ENCODE data around the gene ETV6.
A peak's percentile ranks its signal among the peaks of the same experiment; 100 is the strongest.

Gene ETV6

DNA sequence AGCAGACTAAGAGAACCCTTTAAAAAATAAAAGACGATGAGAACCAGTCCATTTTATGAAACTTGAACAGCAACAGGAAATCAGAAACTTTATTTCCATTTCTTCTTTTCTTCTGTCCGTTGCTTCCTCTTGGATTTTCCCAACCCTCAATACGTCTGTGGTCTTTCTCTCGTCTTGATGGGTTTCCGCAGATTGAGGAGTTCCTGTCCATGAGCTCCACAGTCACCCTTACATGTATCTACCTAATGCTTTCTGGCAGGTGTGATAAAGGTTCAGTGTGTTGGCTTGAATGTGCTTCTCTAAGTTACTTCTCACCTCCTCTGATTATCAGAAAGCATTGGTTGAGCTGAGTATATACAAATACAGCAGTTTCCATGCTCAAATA lies 110.0 kb downstream of the ETV6 start:
- no peak for DNase-seq (ENCODE audit: low spot score)

- no peak for DNase-seq (ENCODE audit: low spot score)
Observed at GRCh38 chr12:11759899-11760298, 110.4 kb downstream of the ETV6 start.

GRCh38 chr12:11761869-11762567 lies 112.5 kb downstream of the ETV6 start:
- no peak for DNase-seq (ENCODE audit: low spot score)

GRCh38 chr12:11762723-11763326 lies 113.4 kb downstream of the ETV6 start:
- no peak for DNase-seq (ENCODE audit: low spot score)

DNA sequence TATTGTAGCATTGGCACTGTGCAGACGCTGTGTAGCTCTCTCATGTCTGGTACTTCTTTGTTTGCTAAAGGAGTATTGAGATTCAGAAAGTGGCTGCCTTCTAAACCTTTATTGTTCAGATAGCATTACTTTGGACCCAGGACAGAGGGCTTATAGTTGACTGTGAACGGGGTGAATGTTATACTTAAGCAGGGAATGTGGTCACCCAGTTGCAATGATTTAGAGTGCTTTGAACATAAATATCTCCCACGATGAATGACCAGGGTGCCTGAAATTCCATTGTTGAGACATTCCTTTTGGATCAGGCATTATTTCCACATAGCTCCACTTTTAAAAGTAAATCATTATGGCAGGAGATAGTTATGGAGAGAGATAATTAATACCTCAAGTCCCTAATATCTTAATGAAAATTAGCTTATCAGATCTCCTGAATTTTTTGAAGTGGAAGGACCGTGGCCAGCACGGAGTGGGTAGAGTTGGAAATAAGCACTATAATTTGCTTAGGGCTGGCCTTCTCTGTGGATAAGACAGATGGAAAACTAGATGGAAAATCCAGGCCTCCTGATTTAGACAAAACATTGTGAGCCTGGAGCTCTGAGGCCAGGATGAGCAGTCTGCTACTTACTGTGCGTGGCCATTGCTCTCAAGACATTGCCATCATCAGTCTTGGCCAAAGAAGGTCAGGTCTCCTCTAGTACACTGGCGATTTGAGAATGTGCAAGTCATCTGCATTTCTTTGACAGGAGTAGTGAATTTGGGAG lies 114.5 kb downstream of the ETV6 start:
- DNase-seq (ENCODE audit: low spot score), result no peak

- no peak for DNase-seq (ENCODE audit: low spot score)
Observed at GRCh38 chr12:11764837-11765236, 115.4 kb downstream of the ETV6 start.

- DNase-seq (ENCODE audit: low spot score), result no peak
Observed at GRCh38 chr12:11765421-11765816, 115.9 kb downstream of the ETV6 start.

GRCh38 chr12:11765817-11766794 lies 116.6 kb downstream of the ETV6 start:
- DNase-seq (ENCODE audit: low spot score), result peak; percentile 83

GRCh38 chr12:11767029-11767724 lies 117.7 kb downstream of the ETV6 start:
- DNase-seq (ENCODE audit: low spot score), result no peak

- no peak for DNase-seq (ENCODE audit: low spot score)
Observed at GRCh38 chr12:11767798-11768197, 118.3 kb downstream of the ETV6 start.

DNA sequence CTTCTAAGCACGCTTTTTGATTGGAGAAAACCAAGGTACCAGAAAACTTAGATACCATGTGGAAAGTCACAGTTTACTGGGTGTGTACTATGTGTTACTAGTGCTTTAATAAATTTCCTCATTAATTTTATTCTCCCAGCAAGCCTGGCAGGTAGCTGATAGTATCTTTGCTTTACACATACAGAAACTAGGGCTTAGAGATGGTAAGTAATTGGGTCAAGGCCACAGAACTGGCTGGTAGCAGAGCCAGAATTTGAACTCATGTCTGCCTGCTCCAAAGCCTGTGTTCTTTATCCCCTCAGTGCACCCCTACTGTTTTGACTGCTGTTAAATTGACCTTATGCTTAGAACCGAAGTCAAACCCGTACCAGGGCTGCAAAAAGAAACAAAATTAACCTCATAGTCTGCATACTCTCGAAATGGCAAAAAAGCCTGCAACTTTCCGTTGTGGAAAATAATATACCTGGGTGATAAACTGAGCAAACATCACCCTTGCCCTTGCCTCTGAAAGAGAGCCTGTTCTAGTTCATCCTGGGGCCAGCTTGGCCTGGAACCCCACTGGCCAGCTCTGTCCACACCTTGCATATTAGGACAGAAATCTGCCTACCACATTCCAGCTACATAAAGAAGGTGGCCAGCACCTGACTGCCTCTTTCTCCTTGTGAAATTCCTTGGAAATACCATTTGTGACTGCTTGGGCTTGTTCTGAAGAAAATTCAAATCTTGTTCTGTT lies 118.9 kb downstream of the ETV6 start:
- no peak for DNase-seq (ENCODE audit: low spot score)

GRCh38 chr12:11769723-11770514 lies 120.4 kb downstream of the ETV6 start:
- DNase-seq (ENCODE audit: low spot score), result no peak

GRCh38 chr12:11771356-11771755 lies 121.9 kb downstream of the ETV6 start:
- no peak for DNase-seq (ENCODE audit: low spot score)

DNA sequence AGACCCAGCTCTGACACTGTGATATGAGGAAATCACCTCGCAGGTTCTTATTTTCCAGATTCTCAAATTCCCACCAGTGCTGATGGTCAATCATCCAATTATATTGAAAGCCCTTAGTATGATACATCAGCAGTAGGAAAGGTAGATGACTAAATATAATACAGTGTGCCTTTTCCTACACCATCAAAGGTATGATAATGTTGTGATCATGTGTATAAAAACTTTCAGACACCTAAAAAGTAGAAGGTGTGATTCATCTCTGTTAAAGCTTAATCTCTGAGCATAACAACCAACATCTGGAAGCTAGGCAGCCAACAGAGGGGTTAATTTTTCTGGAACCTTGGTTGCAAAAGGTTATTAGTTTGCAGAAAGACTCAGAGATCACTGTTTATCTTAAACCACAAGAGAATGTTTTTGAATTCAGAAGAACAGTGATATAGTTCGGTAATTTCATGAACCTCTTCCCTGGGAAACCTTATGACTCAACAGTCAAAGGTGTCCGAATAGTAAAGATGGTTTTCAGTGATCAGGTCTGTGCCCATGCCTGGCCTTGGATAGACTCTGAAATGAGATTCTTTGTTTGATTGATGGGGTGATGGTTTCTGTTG lies 122.5 kb downstream of the ETV6 start:
- DNase-seq (ENCODE audit: low spot score), result no peak

DNA sequence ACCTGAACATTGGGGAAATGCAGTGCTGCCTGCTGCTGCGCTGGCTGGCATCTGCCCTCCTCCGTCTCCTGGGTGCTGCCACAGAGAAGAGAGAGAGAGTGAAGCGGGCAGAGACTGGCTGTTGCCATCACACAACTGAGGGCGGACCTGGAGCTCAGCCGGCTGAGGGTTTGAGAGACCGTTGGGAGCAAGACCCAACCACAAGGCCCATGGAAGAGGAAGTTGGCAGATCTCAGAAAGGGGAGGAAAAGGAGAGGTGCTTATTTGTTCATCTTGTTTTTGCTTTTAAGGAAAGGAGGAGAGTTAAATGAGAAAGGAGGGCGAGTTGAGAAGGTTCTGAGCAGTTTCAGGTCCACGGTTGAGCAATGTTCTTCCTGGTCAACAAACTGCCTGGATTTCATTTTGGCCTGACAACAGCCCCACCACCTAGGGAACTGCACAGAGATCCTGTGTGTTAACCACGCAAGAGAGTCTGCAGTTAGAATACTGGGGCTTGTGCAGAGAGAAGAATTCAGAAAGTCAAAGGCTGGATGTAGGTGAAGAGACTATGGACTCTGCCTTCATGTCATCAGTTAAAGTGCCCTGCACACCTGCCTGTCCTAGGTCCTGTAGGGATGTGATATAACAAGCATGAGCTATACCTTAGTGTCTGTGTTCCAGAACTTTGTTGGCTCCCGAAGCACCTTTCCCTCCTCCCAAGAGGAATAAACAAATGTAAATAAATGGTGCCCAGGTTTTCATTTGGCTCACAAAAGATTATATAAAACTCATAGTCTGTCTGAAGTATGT lies 124.6 kb downstream of the ETV6 start:
- DNase-seq (ENCODE audit: low spot score), result no peak

GRCh38 chr12:11774821-11775220 lies 125.3 kb downstream of the ETV6 start:
- DNase-seq (ENCODE audit: low spot score), result no peak

GRCh38 chr12:11776316-11776715 lies 126.8 kb downstream of the ETV6 start:
- no peak for DNase-seq (ENCODE audit: low spot score)

- DNase-seq (ENCODE audit: low spot score), result no peak
Observed at GRCh38 chr12:11777451-11777850, 128.0 kb downstream of the ETV6 start.

GRCh38 chr12:11777962-11778361 lies 128.5 kb downstream of the ETV6 start:
- DNase-seq (ENCODE audit: low spot score), result no peak

Measured in putamen (tissue), 1 donor.